Epithelial cell of esophagus (primary cell): ENCODE results near the gene KCNJ5.

Experiments used
- DNase-seq: peaks from one replicate; pipeline ENCODE4 v3.0.0; 2010; ENCODE audit warnings: low read depth
- H3K4me3 ChIP-seq: 2 replicates; pipeline ENCODE4 v1.5.1; 2011; ENCODE audit warnings: mild to moderate bottlenecking, low read length, control low read depth
- CTCF ChIP-seq: IDR thresholded peaks from 2 replicates; pipeline ENCODE4 v1.5.1; 2011; ENCODE audit warnings: low read depth, mild to moderate bottlenecking, low read length, control low read depth, inconsistent platforms; ENCODE audit not compliant: insufficient read depth; ENCODE audit errors: missing control alignments

KCNJ5 gene

GRCh38 chr11:128860571-128861361 is 30.4 kb upstream of the KCNJ5 start:
- no peak for TF ChIP-seq CTCF
- DNase-seq, result no peak
- H3K4me3 ChIP-seq, result no peak overlapping the region

GRCh38 chr11:128862406-128862805 is 28.8 kb upstream of the KCNJ5 start:
- no peak for DNase-seq
- H3K4me3 ChIP-seq, result no peak overlapping the region
- no peak for TF ChIP-seq CTCF

- DNase-seq, result peak; percentile 57
- no peak overlapping the region for H3K4me3 ChIP-seq
- TF ChIP-seq CTCF, result no peak
Observed at GRCh38 chr11:128862908-128863660, 28.1 kb upstream of the KCNJ5 start.

- peak; percentile 71 for DNase-seq
- no peak for TF ChIP-seq CTCF
- no peak overlapping the region for H3K4me3 ChIP-seq
Observed at GRCh38 chr11:128865490-128865889, 25.7 kb upstream of the KCNJ5 start.

GRCh38 chr11:128867277-128867676 is 23.9 kb upstream of the KCNJ5 start, which contains the start of gene KCNJ1:
TSS of gene KCNJ1 (minus strand) at chr11:128867296. CDS start at chr11:128840243, 27,053 bp downstream.
- no peak for TF ChIP-seq CTCF
- DNase-seq, result peak; percentile 63
- H3K4me3 ChIP-seq, result no peak within 1 kb of the TSS

- no peak for TF ChIP-seq CTCF
- H3K4me3 ChIP-seq, result no peak overlapping the region
- no peak for DNase-seq
Observed at GRCh38 chr11:128868841-128869671, 22.1 kb upstream of the KCNJ5 start.
